Mucosa of stomach (tissue), 1 donor: ENCODE data around the gene PFN3.
"Not testable (repeated sequence)": the region's sequence is repeated elsewhere in the genome, so short reads cannot be mapped to it uniquely, and the experiment has no call there.

ENCODE experiments used
- H3K27me3 ChIP-seq: one replicate; pipeline ENCODE4 v1.7.0; 2013; ENCODE audit warnings: mild to moderate bottlenecking, low read length; ENCODE audit not compliant: control insufficient read depth, insufficient read depth
- H3K36me3 ChIP-seq: one replicate; pipeline ENCODE4 v1.7.0; 2013; ENCODE audit warnings: low read length; ENCODE audit not compliant: control insufficient read depth, insufficient read depth
- H3K4me1 ChIP-seq: one replicate; pipeline ENCODE4 v1.7.0; 2013; ENCODE audit warnings: mild to moderate bottlenecking, low read length; ENCODE audit not compliant: control insufficient read depth, insufficient read depth
- H3K4me3 ChIP-seq: one replicate; pipeline ENCODE4 v1.7.0; 2013; ENCODE audit warnings: low read length
- H3K9ac ChIP-seq: one replicate; pipeline ENCODE4 v1.7.0; 2013; ENCODE audit warnings: mild to moderate bottlenecking, low read length, moderate library complexity
- H3K9me3 ChIP-seq: one replicate; pipeline ENCODE4 v1.7.0; 2013; ENCODE audit warnings: mild to moderate bottlenecking, low read length, moderate library complexity; ENCODE audit not compliant: control insufficient read depth
- donor health status: Pancreatic carcinoma.

The PFN3 gene

GRCh38 chr5:177380805-177381126 lies 19.7 kb downstream of the PFN3 start:
- Histone ChIP-seq H3K4me3 (no peak overlapping the region), H3K36me3 (no peaks in the 10 kb centered on the region), H3K27me3 (no peaks in the 10 kb centered on the region), H3K9ac (no peak overlapping the region), H3K4me1 (peaks cover 4% of the 10 kb centered on the region), H3K9me3 (no peaks in the 10 kb centered on the region)

GRCh38 chr5:177378884-177379883 lies 21.3 kb downstream of the PFN3 start:
- no peak overlapping the region for H3K9ac ChIP-seq
- H3K9me3 ChIP-seq = no peaks in the 10 kb centered on the region
- no peaks in the 10 kb centered on the region for H3K27me3 ChIP-seq
- H3K4me3 ChIP-seq = no peak overlapping the region
- H3K4me1 ChIP-seq = peaks cover 4% of the 10 kb centered on the region
- H3K36me3 ChIP-seq = no peaks in the 10 kb centered on the region

GRCh38 chr5:177377851-177378776 lies 22.3 kb downstream of the PFN3 start:
- Histone ChIP-seq H3K9ac (no peak overlapping the region), H3K9me3 (no peaks in the 10 kb centered on the region), H3K4me1 (peaks cover 4% of the 10 kb centered on the region), H3K27me3 (no peaks in the 10 kb centered on the region), H3K4me3 (no peak overlapping the region), H3K36me3 (no peaks in the 10 kb centered on the region)

- Histone ChIP-seq H3K9me3 (no peaks in the 10 kb centered on the region), H3K27me3 (no peaks in the 10 kb centered on the region), H3K4me3 (no peak overlapping the region), H3K36me3 (no peaks in the 10 kb centered on the region), H3K9ac (no peak overlapping the region), H3K4me1 (peaks cover 11% of the 10 kb centered on the region)
Observed at GRCh38 chr5:177376107-177376506, 24.4 kb downstream of the PFN3 start.

GRCh38 chr5:177375516-177375915 lies 24.9 kb downstream of the PFN3 start:
- not testable (repeated sequence) for H3K27me3 ChIP-seq, H3K9me3 ChIP-seq, H3K9ac ChIP-seq, H3K4me3 ChIP-seq, H3K36me3 ChIP-seq
- peaks cover 14% of the 10 kb centered on the region for H3K4me1 ChIP-seq

- Histone ChIP-seq H3K4me1 (peaks cover 24% of the 10 kb centered on the region), H3K4me3 (no peak overlapping the region), H3K9ac (no peak overlapping the region), H3K9me3 (no peaks in the 10 kb centered on the region), H3K36me3 (no peaks in the 10 kb centered on the region), H3K27me3 (no peaks in the 10 kb centered on the region)
Observed at GRCh38 chr5:177374211-177374610, 26.2 kb downstream of the PFN3 start.

GRCh38 chr5:177373806-177374205 lies 26.7 kb downstream of the PFN3 start:
- H3K36me3 ChIP-seq = no peaks in the 10 kb centered on the region
- peaks cover 26% of the 10 kb centered on the region for H3K4me1 ChIP-seq
- no peaks in the 10 kb centered on the region for H3K27me3 ChIP-seq
- no peak overlapping the region for H3K4me3 ChIP-seq
- H3K9ac ChIP-seq = no peak overlapping the region
- H3K9me3 ChIP-seq = no peaks in the 10 kb centered on the region

- H3K4me3 ChIP-seq = no peak overlapping the region
- H3K36me3 ChIP-seq = no peaks in the 10 kb centered on the region
- H3K9ac ChIP-seq = no peak overlapping the region
- H3K9me3 ChIP-seq = no peaks in the 10 kb centered on the region
- no peaks in the 10 kb centered on the region for H3K27me3 ChIP-seq
- H3K4me1 ChIP-seq = peaks cover 35% of the 10 kb centered on the region
Observed at GRCh38 chr5:177372910-177373309, 27.6 kb downstream of the PFN3 start.

GRCh38 chr5:177372034-177372896 lies 28.2 kb downstream of the PFN3 start:
- Histone ChIP-seq H3K9ac (no peak overlapping the region), H3K27me3 (no peaks in the 10 kb centered on the region), H3K4me1 (peaks cover 41% of the 10 kb centered on the region), H3K36me3 (no peaks in the 10 kb centered on the region), H3K9me3 (no peaks in the 10 kb centered on the region), H3K4me3 (no peak overlapping the region)

- Histone ChIP-seq H3K4me1 (peaks cover 48% of the 10 kb centered on the region), H3K36me3 (no peaks in the 10 kb centered on the region), H3K4me3 (no peak overlapping the region), H3K27me3 (no peaks in the 10 kb centered on the region), H3K9ac (peak overlapping the region; percentile 57), H3K9me3 (no peaks in the 10 kb centered on the region)
Observed at GRCh38 chr5:177371120-177372033, 29.1 kb downstream of the PFN3 start.
